Activated T-cell treated with anti-CD3 and anti-CD28 coated beads, Interleukin-2, amount 50 U/mL, for 72 hours (primary cell): ENCODE results near the gene SLC37A3. TPM values are rescaled to one million over a fixed set of nuclear protein-coding genes. Genes with fewer than 3 reads are reported as not detected.
"Not testable (repeated sequence)": the region's sequence is repeated elsewhere in the genome, so short reads cannot be mapped to it uniquely, and the experiment has no call there.

Experiments
- ATAC-seq, 2 donors: fragments of 150-1000 bp; cut with Tn5 transposase; replicated peaks in 1 of 2; 2 replicates each; pipeline ENCODE4 v1.10.0; 2021; ENCODE audit warnings: moderate library complexity in 2 of 2, mild to moderate bottlenecking in 1 of 2
- DNase-seq, 2 donors: peaks; one replicate each; pipeline ENCODE4 v3.0.0; 2021 to 2022; ENCODE audit warnings: mixed read lengths in 1 of 2
- H3K27ac Mint-ChIP-seq: one replicate; pipeline ENCODE4 v1.8.0; 2022; ENCODE audit warnings: mild to moderate bottlenecking, moderate library complexity, mixed read lengths
- H3K27me3 Mint-ChIP-seq: one replicate; pipeline ENCODE4 v1.8.0; 2022; ENCODE audit warnings: low read depth, mixed read lengths
- H3K36me3 Mint-ChIP-seq, 2 donors: one replicate each; pipeline ENCODE4 v1.8.0; 2022; ENCODE audit warnings: mixed read lengths in 2 of 2, mild to moderate bottlenecking in 1 of 2; ENCODE audit not compliant: insufficient read depth in 2 of 2
- H3K4me1 Mint-ChIP-seq: one replicate; pipeline ENCODE4 v1.8.0; 2022; ENCODE audit warnings: low read depth, mixed read lengths
- H3K4me3 Mint-ChIP-seq, 2 donors: one replicate each; pipeline ENCODE4 v1.8.0; 2022; ENCODE audit warnings: mild to moderate bottlenecking in 2 of 2, mixed read lengths in 2 of 2, moderate library complexity in 2 of 2
- H3K9me3 Mint-ChIP-seq, 2 donors: one replicate each; pipeline ENCODE4 v1.8.0; 2022; ENCODE audit warnings: mixed read lengths in 2 of 2
- total RNA-seq, 2 donors: library from RNA; stranded (reverse); gene quantifications; one replicate each; pipeline ENCODE4 v1.2.3, GENCODE V29; 2022

SLC37A3 gene
- total RNA-seq, 2 donors from 2014 or later: 54.0 to 77.7 TPM

- H3K27me3 Mint-ChIP-seq: no peaks in the 10 kb centered on the region
- peaks cover 0 to 2% of the 10 kb centered on the region in 2 donors for H3K9me3 Mint-ChIP-seq
- peak overlapping the region; percentile 80 to 84 for H3K4me3 Mint-ChIP-seq
- peak overlapping the region; percentile 99 for H3K27ac Mint-ChIP-seq
- peak; percentile 60 to 76 for ATAC-seq
- peaks cover 11 to 45% of the 10 kb centered on the region in 2 donors for H3K36me3 Mint-ChIP-seq
- DNase-seq: peak; percentile 12 to 36
- H3K4me1 Mint-ChIP-seq: peaks cover 32% of the 10 kb centered on the region
Observed at GRCh38 chr7:140358412-140359051, 39.8 kb downstream of the SLC37A3 start.

GRCh38 chr7:140358024-140358411 is 40.3 kb downstream of the SLC37A3 start:
- Mint-ChIP-seq H3K4me3 (peak overlapping the region in 1 of 2 donors; percentile 84), H3K4me1 (peaks cover 32% of the 10 kb centered on the region), H3K27me3 (no peaks in the 10 kb centered on the region), H3K27ac (peak overlapping the region; percentile 99), H3K36me3 (peaks cover 11 to 48% of the 10 kb centered on the region in 2 donors), H3K9me3 (peaks cover 0 to 2% of the 10 kb centered on the region in 2 donors)
- DNase-seq (no peak), ATAC-seq (no peak)

- H3K36me3 Mint-ChIP-seq: peaks cover 13 to 56% of the 10 kb centered on the region in 2 donors
Observed at GRCh38 chr7:140350056-140350455, 48.3 kb downstream of the SLC37A3 start.

DNA sequence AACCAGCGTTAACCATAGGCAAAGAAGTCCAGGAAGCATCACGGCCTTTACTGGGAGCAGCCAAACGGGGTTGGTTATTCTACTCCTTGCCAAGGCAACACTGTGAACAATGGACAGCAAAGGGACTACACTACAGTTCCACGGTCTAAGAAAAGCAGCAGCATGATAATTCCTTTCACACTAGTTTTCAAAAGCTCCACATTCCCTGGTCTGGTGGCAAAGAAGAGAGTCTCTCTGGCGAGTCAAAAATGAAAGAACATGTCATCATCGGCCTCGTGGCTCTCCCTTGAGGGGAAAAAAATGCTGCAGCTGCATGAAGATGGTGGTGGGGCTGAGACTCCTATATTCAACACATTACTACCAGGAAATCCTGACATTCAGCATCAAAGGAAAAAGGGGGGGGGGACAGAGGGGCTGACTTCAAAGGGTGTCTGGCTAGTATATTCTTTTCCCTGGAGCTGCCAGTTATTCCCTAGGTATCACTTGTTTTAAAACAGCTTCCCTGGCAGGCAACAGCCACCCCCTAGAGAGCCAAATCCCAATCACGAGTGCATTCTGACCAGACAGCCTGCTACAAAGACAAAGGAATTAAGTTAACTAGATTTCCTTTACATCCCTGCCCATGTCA is 49.1 kb downstream of the SLC37A3 start:
- Mint-ChIP-seq H3K4me1 (no peaks in the 10 kb centered on the region), H3K9me3 (no peaks in the 10 kb centered on the region), H3K4me3 (no peak overlapping the region), H3K27ac (peak overlapping the region; percentile 88), H3K36me3 (peaks cover 11 to 48% of the 10 kb centered on the region in 2 donors), H3K27me3 (no peaks in the 10 kb centered on the region)
- DNase-seq (no peak), ATAC-seq (no peak)

More at GRCh38 chr7:140350056-140350455, 48.3 kb downstream of the SLC37A3 start:
- Mint-ChIP-seq H3K27ac (peak overlapping the region; percentile 88), H3K27me3 (no peaks in the 10 kb centered on the region), H3K4me3 (no peak overlapping the region), H3K4me1 (no peaks in the 10 kb centered on the region), H3K9me3 (no peaks in the 10 kb centered on the region)
- DNase-seq (no peak), ATAC-seq (no peak)

- ATAC-seq: no peak
- peaks cover 11 to 45% of the 10 kb centered on the region in 2 donors for H3K36me3 Mint-ChIP-seq
- no peaks in the 10 kb centered on the region for H3K9me3 Mint-ChIP-seq
- no peak overlapping the region for H3K27ac Mint-ChIP-seq
- H3K27me3 Mint-ChIP-seq: no peaks in the 10 kb centered on the region
- no peaks in the 10 kb centered on the region for H3K4me1 Mint-ChIP-seq
- H3K4me3 Mint-ChIP-seq: no peak overlapping the region
- no peak for DNase-seq
Observed at GRCh38 chr7:140348161-140348849, 50.0 kb downstream of the SLC37A3 start.

DNA sequence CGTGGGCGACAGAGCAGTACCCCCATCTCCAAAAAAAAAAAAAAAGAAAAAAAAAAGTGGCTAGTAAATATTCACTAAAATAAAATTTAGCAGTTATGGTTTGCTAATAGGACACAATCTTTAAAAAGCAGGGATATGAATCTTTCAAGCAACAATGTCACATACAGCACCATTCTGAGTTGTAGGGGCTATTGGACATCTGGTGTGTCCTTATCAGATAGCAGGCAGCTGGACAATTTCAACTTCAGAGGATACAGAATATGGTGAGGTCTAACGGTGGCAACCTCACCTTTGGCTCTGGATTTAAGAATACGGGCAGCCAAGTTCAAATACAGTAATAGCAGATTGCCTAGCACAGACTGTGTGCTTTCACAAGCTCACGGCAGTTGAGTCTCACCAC is 51.1 kb downstream of the SLC37A3 start:
- Mint-ChIP-seq H3K4me3 (no peak overlapping the region), H3K9me3 (no peaks in the 10 kb centered on the region), H3K4me1 (no peaks in the 10 kb centered on the region), H3K27me3 (no peaks in the 10 kb centered on the region), H3K27ac (no peak overlapping the region), H3K36me3 (peaks cover 13 to 47% of the 10 kb centered on the region in 2 donors)
- DNase-seq: no peak
- no peak for ATAC-seq

- Mint-ChIP-seq H3K27me3 (no peaks in the 10 kb centered on the region), H3K27ac (no peak overlapping the region), H3K4me1 (no peaks in the 10 kb centered on the region), H3K4me3 (no peak overlapping the region), H3K9me3 (no peaks in the 10 kb centered on the region), H3K36me3 (peaks cover 18 to 51% of the 10 kb centered on the region in 2 donors)
- DNase-seq (no peak), ATAC-seq (no peak)
Observed at GRCh38 chr7:140345426-140345825, 52.9 kb downstream of the SLC37A3 start.

DNA sequence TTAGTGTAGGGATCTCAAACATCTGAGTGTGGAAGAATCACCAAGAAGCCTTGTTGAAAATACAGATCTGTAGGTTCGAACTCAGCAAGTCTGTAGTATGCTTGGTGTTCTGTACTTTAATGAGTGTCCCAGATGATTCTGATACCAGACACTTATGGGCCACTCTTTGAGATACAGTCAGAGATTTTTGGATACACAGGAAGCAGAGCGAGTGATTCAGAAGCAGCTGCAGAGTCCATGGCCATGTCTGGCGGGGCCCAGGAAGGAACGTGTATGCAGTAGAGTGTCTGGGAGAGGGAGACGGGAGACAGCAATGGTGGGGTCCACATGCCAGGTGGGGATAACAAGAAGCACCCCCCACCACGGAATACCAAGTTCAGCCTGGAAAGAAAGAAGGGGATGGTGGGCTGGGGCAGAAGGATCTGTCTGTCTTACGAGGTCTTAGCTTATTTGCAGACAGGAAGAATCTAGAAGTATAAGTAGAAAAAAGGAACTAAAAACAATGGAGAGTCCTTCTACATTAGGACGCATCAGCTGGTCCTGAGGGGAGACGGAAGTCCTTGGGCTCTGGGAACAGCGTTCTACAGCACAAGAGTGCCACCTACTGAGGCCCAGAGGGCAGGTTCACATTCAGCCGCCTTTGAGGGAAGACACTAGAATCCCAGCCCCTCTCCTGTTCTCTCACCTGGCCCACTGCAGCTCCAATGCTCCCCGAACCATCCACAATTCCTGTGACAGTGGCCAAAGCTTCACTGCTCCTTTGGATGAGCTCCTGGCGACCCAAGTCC is 55.4 kb downstream of the SLC37A3 start:
- H3K27ac Mint-ChIP-seq: peak overlapping the region; percentile 44
- no peaks in the 10 kb centered on the region for H3K27me3 Mint-ChIP-seq
- DNase-seq (no peak), ATAC-seq (no peak)
- no peaks in the 10 kb centered on the region for H3K9me3 Mint-ChIP-seq
- no peak overlapping the region for H3K4me3 Mint-ChIP-seq
- peaks cover 12 to 36% of the 10 kb centered on the region in 2 donors for H3K36me3 Mint-ChIP-seq
- no peaks in the 10 kb centered on the region for H3K4me1 Mint-ChIP-seq

DNA sequence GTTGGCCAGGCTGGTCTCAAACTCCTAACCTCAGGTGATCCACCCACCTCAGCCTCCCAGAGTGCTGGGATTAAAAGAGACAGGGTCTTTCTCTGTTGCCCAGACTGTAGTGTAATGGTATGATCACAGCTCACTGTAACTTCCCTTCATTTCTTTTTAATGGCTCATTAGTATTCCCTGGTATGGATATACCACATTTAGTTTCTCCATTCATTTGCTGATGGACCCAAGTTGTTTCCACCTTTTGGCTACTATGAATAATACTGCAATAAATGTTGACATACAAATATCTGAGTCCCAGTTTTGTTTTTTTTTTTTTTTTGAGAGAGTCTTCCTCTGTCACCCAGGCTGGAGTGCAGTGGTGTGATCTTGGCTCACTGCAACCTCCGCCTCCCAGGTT is 59.4 kb downstream of the SLC37A3 start:
- not testable (repeated sequence) for H3K27ac Mint-ChIP-seq, H3K27me3 Mint-ChIP-seq, H3K4me3 Mint-ChIP-seq, ATAC-seq, DNase-seq, H3K9me3 Mint-ChIP-seq, H3K4me1 Mint-ChIP-seq
- H3K36me3 Mint-ChIP-seq: peaks cover 18 to 39% of the 10 kb centered on the region in 2 donors

DNA sequence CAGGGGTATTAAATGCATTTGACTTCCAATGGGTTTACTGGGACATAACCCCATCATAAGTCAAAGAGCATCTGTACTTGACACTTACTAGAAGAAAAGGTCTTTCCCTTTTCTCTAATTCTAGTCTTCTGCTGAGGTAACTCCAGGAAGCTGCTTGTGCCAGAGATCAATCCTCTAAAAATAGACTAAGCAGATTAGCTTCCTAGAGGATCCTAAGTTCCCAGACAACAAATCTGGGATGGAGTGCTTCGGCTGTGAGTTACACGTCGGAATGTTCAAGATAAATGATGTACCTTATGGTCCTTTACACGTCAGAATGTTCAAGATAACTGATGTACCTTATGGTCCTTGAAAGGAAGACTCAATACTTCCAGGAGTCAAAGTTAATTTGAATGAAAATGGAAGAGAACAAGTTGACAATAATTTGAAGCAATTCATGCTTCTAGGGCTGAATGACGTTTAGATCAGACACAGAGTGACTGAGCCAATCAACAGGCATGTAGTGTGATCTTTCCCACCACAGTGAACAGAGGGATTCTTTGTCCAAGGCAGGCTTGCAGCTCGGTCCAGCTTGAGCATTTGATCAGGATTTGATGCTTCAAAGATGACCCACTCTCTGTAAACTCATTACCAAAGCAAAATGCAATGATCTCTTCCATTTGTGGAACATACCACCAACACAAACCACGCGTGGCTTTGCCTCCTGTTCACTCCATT is 63.8 kb downstream of the SLC37A3 start:
- peaks cover 8 to 10% of the 10 kb centered on the region in 2 donors for H3K36me3 Mint-ChIP-seq
- ATAC-seq (no peak), DNase-seq (no peak)
- no peak overlapping the region for H3K27ac Mint-ChIP-seq
- H3K27me3 Mint-ChIP-seq: no peaks in the 10 kb centered on the region
- no peaks in the 10 kb centered on the region for H3K4me1 Mint-ChIP-seq
- no peak overlapping the region for H3K4me3 Mint-ChIP-seq
- no peaks in the 10 kb centered on the region for H3K9me3 Mint-ChIP-seq

GRCh38 chr7:140333686-140334085 is 64.6 kb downstream of the SLC37A3 start:
- Mint-ChIP-seq H3K27me3 (no peaks in the 10 kb centered on the region), H3K36me3 (peaks cover 8 to 10% of the 10 kb centered on the region in 2 donors)

DNA sequence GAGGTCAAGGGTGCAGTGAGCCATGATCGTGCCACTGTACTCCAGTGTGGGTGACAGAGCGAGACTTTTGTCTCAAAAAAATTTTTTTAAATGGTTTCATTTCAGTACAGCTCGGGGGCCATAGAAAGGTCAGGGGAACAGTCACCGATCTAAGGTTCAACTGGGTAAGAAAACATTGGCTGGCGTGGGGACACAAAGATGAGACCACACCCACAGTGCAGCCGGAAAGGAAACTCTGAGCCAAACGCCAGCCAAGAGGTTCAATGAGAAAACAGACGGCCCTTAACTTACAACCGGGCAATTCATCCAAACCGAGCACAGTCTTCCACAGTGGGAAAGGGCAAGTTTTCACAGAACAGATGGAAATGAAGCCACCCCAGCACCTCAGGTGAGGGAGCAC is 65.1 kb downstream of the SLC37A3 start:
- H3K9me3 Mint-ChIP-seq: no peaks in the 10 kb centered on the region
- no peak for ATAC-seq
- no peak overlapping the region for H3K4me3 Mint-ChIP-seq
- H3K36me3 Mint-ChIP-seq: peaks cover 8 to 10% of the 10 kb centered on the region in 2 donors
- no peak overlapping the region for H3K27ac Mint-ChIP-seq
- no peaks in the 10 kb centered on the region for H3K27me3 Mint-ChIP-seq
- no peaks in the 10 kb centered on the region for H3K4me1 Mint-ChIP-seq
- no peak for DNase-seq

More at GRCh38 chr7:140333686-140334085, 64.6 kb downstream of the SLC37A3 start:
- H3K4me1 Mint-ChIP-seq: no peaks in the 10 kb centered on the region
- H3K27ac Mint-ChIP-seq: peak overlapping the region; percentile 30
- no peak overlapping the region for H3K4me3 Mint-ChIP-seq
- ATAC-seq (no peak), DNase-seq (no peak)
- no peaks in the 10 kb centered on the region for H3K9me3 Mint-ChIP-seq
